ENCODE results near the gene MELTF.
A peak's percentile ranks its signal among the peaks of the same experiment; 100 is the strongest.

MELTF gene

GRCh38 chr3:197009532-197010019 lies 20.0 kb downstream of the MELTF start:
- Mint-ChIP-seq H3K4me3 (no peak overlapping the region), H3K4me1 (ENCODE audit: low read depth) (no peaks in the 10 kb centered on the region), H3K27ac (no peak overlapping the region), H3K27me3 (ENCODE audit: low read depth) (no peaks in the 10 kb centered on the region), H3K9me3 (no peaks in the 10 kb centered on the region), H3K36me3 (ENCODE audit: low read depth) (no peaks in the 10 kb centered on the region)
- no peak for DNase-seq (ENCODE audit: low spot score)

GRCh38 chr3:197008436-197009209 lies 21.0 kb downstream of the MELTF start:
- no peak overlapping the region for H3K4me3 Mint-ChIP-seq
- no peaks in the 10 kb centered on the region for H3K27me3 Mint-ChIP-seq (ENCODE audit: low read depth)
- peaks cover 6% of the 10 kb centered on the region for H3K4me1 Mint-ChIP-seq (ENCODE audit: low read depth)
- H3K27ac Mint-ChIP-seq, result no peak overlapping the region
- DNase-seq (ENCODE audit: low spot score), result no peak
- H3K36me3 Mint-ChIP-seq (ENCODE audit: low read depth), result no peaks in the 10 kb centered on the region
- H3K9me3 Mint-ChIP-seq, result no peaks in the 10 kb centered on the region

GRCh38 chr3:197007953-197008352 lies 21.7 kb downstream of the MELTF start:
- no peaks in the 10 kb centered on the region for H3K27me3 Mint-ChIP-seq (ENCODE audit: low read depth)
- H3K4me1 Mint-ChIP-seq (ENCODE audit: low read depth), result peaks cover 6% of the 10 kb centered on the region
- DNase-seq (ENCODE audit: low spot score), result no peak
- no peak overlapping the region for H3K27ac Mint-ChIP-seq
- H3K9me3 Mint-ChIP-seq, result no peaks in the 10 kb centered on the region
- no peak overlapping the region for H3K4me3 Mint-ChIP-seq
- H3K36me3 Mint-ChIP-seq (ENCODE audit: low read depth), result no peaks in the 10 kb centered on the region

- Mint-ChIP-seq H3K9me3 (no peaks in the 10 kb centered on the region), H3K27ac (no peak overlapping the region), H3K4me1 (ENCODE audit: low read depth) (peaks cover 6% of the 10 kb centered on the region), H3K36me3 (ENCODE audit: low read depth) (no peaks in the 10 kb centered on the region), H3K4me3 (no peak overlapping the region), H3K27me3 (ENCODE audit: low read depth) (no peaks in the 10 kb centered on the region)
- no peak for DNase-seq (ENCODE audit: low spot score)
Observed at GRCh38 chr3:197007296-197007940, 22.2 kb downstream of the MELTF start.

GRCh38 chr3:197006860-197007259 lies 22.8 kb downstream of the MELTF start:
- Mint-ChIP-seq H3K27me3 (ENCODE audit: low read depth) (no peaks in the 10 kb centered on the region), H3K9me3 (no peaks in the 10 kb centered on the region), H3K4me3 (no peak overlapping the region), H3K4me1 (ENCODE audit: low read depth) (peaks cover 6% of the 10 kb centered on the region), H3K36me3 (ENCODE audit: low read depth) (no peaks in the 10 kb centered on the region), H3K27ac (no peak overlapping the region)
- DNase-seq (ENCODE audit: low spot score), result no peak

GRCh38 chr3:197006446-197006845 lies 23.2 kb downstream of the MELTF start:
- no peak for DNase-seq (ENCODE audit: low spot score)
- H3K4me1 Mint-ChIP-seq (ENCODE audit: low read depth), result peaks cover 8% of the 10 kb centered on the region
- no peaks in the 10 kb centered on the region for H3K9me3 Mint-ChIP-seq
- H3K27ac Mint-ChIP-seq, result no peak overlapping the region
- H3K27me3 Mint-ChIP-seq (ENCODE audit: low read depth), result peaks cover 2% of the 10 kb centered on the region
- H3K36me3 Mint-ChIP-seq (ENCODE audit: low read depth), result no peaks in the 10 kb centered on the region
- H3K4me3 Mint-ChIP-seq, result no peak overlapping the region

GRCh38 chr3:197003461-197004385 lies 25.9 kb downstream of the MELTF start:
- no peak for DNase-seq (ENCODE audit: low spot score)
- H3K9me3 Mint-ChIP-seq, result no peaks in the 10 kb centered on the region
- H3K27me3 Mint-ChIP-seq (ENCODE audit: low read depth), result peaks cover 2% of the 10 kb centered on the region
- peaks cover 8% of the 10 kb centered on the region for H3K4me1 Mint-ChIP-seq (ENCODE audit: low read depth)
- H3K27ac Mint-ChIP-seq, result peak overlapping the region; percentile 90
- H3K4me3 Mint-ChIP-seq, result peak overlapping the region; percentile 85
- no peaks in the 10 kb centered on the region for H3K36me3 Mint-ChIP-seq (ENCODE audit: low read depth)

- Mint-ChIP-seq H3K36me3 (ENCODE audit: low read depth) (no peaks in the 10 kb centered on the region), H3K4me3 (no peak overlapping the region), H3K27ac (no peak overlapping the region), H3K9me3 (no peaks in the 10 kb centered on the region), H3K4me1 (ENCODE audit: low read depth) (peaks cover 8% of the 10 kb centered on the region), H3K27me3 (ENCODE audit: low read depth) (peaks cover 2% of the 10 kb centered on the region)
- DNase-seq (ENCODE audit: low spot score), result peak; percentile 80
Observed at GRCh38 chr3:197002701-197003454, 26.7 kb downstream of the MELTF start.

GRCh38 chr3:197001972-197002700 lies 27.5 kb downstream of the MELTF start:
- peak overlapping the region; percentile 82 for H3K4me3 Mint-ChIP-seq
- H3K27me3 Mint-ChIP-seq (ENCODE audit: low read depth), result peaks cover 2% of the 10 kb centered on the region
- no peak for DNase-seq (ENCODE audit: low spot score)
- peak overlapping the region; percentile 81 for H3K27ac Mint-ChIP-seq
- peaks cover 8% of the 10 kb centered on the region for H3K4me1 Mint-ChIP-seq (ENCODE audit: low read depth)
- no peaks in the 10 kb centered on the region for H3K9me3 Mint-ChIP-seq
- no peaks in the 10 kb centered on the region for H3K36me3 Mint-ChIP-seq (ENCODE audit: low read depth)

- Mint-ChIP-seq H3K9me3 (no peaks in the 10 kb centered on the region), H3K27me3 (ENCODE audit: low read depth) (peaks cover 2% of the 10 kb centered on the region), H3K4me3 (peak overlapping the region; percentile 82), H3K4me1 (ENCODE audit: low read depth) (peaks cover 8% of the 10 kb centered on the region), H3K27ac (peak overlapping the region; percentile 81), H3K36me3 (ENCODE audit: low read depth) (no peaks in the 10 kb centered on the region)
- DNase-seq (ENCODE audit: low spot score), result no peak
Observed at GRCh38 chr3:197001106-197001971, 28.3 kb downstream of the MELTF start.

- Mint-ChIP-seq H3K4me1 (ENCODE audit: low read depth) (peaks cover 8% of the 10 kb centered on the region), H3K9me3 (no peaks in the 10 kb centered on the region), H3K4me3 (no peak overlapping the region), H3K36me3 (ENCODE audit: low read depth) (no peaks in the 10 kb centered on the region), H3K27me3 (ENCODE audit: low read depth) (peaks cover 2% of the 10 kb centered on the region), H3K27ac (no peak overlapping the region)
- no peak for DNase-seq (ENCODE audit: low spot score)
Observed at GRCh38 chr3:197000211-197000610, 29.4 kb downstream of the MELTF start.
